ENCODE data around the gene GNAO1.

The GNAO1 gene

DNA sequence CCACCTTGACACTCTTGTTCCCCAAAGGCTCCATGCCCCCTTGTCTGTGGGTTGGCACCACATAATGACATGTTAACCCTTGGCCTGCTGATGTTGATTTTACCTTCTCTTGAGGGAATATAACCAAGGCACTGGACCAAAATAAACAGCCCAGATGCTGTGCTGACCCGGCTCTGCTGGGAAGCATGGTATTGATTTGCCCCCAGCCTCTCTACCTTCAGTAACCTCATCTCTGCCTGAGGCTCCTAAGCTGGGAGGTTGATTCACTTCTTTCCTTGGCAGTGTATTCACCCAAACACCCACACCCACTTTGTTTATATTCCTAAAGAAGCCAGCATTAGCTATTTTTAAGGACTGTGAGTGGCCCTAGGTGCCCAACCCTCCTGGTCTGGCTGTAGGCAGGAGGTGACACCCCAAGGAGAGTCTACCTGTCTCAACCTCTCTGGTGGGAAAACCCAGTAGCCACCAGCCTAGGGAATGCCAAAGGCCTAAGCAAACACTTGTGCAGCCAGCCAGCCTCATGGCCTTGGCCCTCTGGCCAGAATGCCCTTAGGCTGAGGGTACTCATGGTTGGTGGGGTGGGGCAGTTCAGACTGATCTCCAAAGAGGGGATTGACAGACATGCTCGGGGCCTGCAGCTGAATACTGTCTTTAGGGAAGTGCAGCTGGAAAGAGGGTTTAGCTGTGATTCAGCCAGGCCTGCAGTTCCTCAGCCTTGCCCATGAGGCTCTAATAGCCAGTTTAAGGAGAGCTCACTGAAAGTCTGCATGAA lies 42.7 kb downstream of the GNAO1 start:
- no peak overlapping the region for H3K9ac ChIP-seq (ENCODE audit: low read length)
- H2BK120ac ChIP-seq (ENCODE audit: low read depth, low read length), result no peak overlapping the region
- H3K4me2 ChIP-seq (ENCODE audit: low read length), result no peak overlapping the region
- H3K79me2 ChIP-seq (ENCODE audit: control insufficient read depth, insufficient read depth, low read length), result no peaks in the 10 kb centered on the region
- no peak overlapping the region for H3K23ac ChIP-seq (ENCODE audit: low read length)
- no peak overlapping the region for H3K27ac ChIP-seq (ENCODE audit: low read depth, low read length)
- H2BK15ac ChIP-seq (replicated peaks; ENCODE audit: low read depth), result no peak overlapping the region
- no peak overlapping the region for H3K4ac ChIP-seq (ENCODE audit: low read depth, low read length)
- no peaks in the 10 kb centered on the region for H3K27me3 ChIP-seq (ENCODE audit: insufficient read depth, low read length, poor library complexity)
- H3K4me1 ChIP-seq (ENCODE audit: control insufficient read depth, low read depth, low read length), result no peaks in the 10 kb centered on the region
- no peaks in the 10 kb centered on the region for H3K36me3 ChIP-seq (ENCODE audit: control insufficient read depth, insufficient read depth, low read length)
- no peak overlapping the region for H3K4me3 ChIP-seq (ENCODE audit: low read length)
- no CpG with 5 or more reads among the region's 2 CpGs for WGBS (ENCODE audit: extremely low coverage, insufficient coverage, low lambda C conversion rate)
- H4K8ac ChIP-seq (ENCODE audit: low read depth, low read length), result no peak overlapping the region
- no peak overlapping the region for H2AK5ac ChIP-seq (ENCODE audit: low read length)
- no peak overlapping the region for H3K18ac ChIP-seq (ENCODE audit: low read length)
- no peak overlapping the region for H2BK5ac ChIP-seq (ENCODE audit: low read length)
- no peak for DNase-seq
- H3K79me1 ChIP-seq (ENCODE audit: low read length), result no peaks in the 10 kb centered on the region
- H4K5ac ChIP-seq (ENCODE audit: low read length), result no peak overlapping the region
- H3K56ac ChIP-seq (ENCODE audit: low read length), result no peak overlapping the region

- Histone ChIP-seq H3K4ac (ENCODE audit: low read depth, low read length) (no peak overlapping the region), H3K23ac (ENCODE audit: low read length) (no peak overlapping the region)
Observed at GRCh38 chr16:56234737-56235136, 43.4 kb downstream of the GNAO1 start.

DNA sequence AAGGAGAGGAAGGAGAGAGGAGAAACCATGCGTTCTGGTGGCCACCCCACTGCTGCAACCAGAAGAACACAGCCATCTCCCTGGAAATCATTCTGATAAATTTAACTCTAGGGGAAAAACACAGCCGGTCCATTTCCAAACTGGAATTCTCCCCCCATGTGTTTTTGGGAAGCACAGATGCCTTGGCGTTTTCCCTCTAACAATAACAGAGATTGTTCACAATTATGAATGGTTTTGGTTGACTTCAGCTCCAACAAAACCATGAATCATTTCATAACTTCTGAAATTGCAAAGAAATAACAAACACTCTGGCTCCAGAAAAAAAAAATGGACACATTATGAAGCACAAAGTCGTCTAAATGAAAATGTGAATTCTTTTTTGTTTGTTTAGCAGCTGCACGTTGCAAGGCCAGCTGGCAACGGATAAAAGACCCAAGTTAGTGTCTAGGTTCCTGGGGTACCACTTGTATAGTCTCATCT lies 46.2 kb downstream of the GNAO1 start:
- H2BK5ac ChIP-seq (ENCODE audit: low read length), result no peak overlapping the region
- H4K5ac ChIP-seq (ENCODE audit: low read length), result no peak overlapping the region
- H3K27ac ChIP-seq (ENCODE audit: low read depth, low read length), result no peak overlapping the region
- H3K79me1 ChIP-seq (ENCODE audit: low read length), result no peaks in the 10 kb centered on the region
- H2BK15ac ChIP-seq (replicated peaks; ENCODE audit: low read depth), result no peak overlapping the region
- no peaks in the 10 kb centered on the region for H3K79me2 ChIP-seq (ENCODE audit: control insufficient read depth, insufficient read depth, low read length)
- WGBS (ENCODE audit: extremely low coverage, insufficient coverage, low lambda C conversion rate), result no CpG with 5 or more reads among the region's 6 CpGs
- no peaks in the 10 kb centered on the region for H3K27me3 ChIP-seq (ENCODE audit: insufficient read depth, low read length, poor library complexity)
- H2BK120ac ChIP-seq (ENCODE audit: low read depth, low read length), result no peak overlapping the region
- H3K36me3 ChIP-seq (ENCODE audit: control insufficient read depth, insufficient read depth, low read length), result no peaks in the 10 kb centered on the region
- no peak overlapping the region for H3K4me2 ChIP-seq (ENCODE audit: low read length)
- no peak overlapping the region for H2AK5ac ChIP-seq (ENCODE audit: low read length)
- H3K9ac ChIP-seq (ENCODE audit: low read length), result no peak overlapping the region
- DNase-seq, result no peak
- no peak overlapping the region for H3K23ac ChIP-seq (ENCODE audit: low read length)
- H3K4me1 ChIP-seq (ENCODE audit: control insufficient read depth, low read depth, low read length), result no peaks in the 10 kb centered on the region
- H4K8ac ChIP-seq (ENCODE audit: low read depth, low read length), result no peak overlapping the region
- no peak overlapping the region for H3K4me3 ChIP-seq (ENCODE audit: low read length)
- H3K18ac ChIP-seq (ENCODE audit: low read length), result no peak overlapping the region
- H3K4ac ChIP-seq (ENCODE audit: low read depth, low read length), result no peak overlapping the region
- no peak overlapping the region for H3K56ac ChIP-seq (ENCODE audit: low read length)

More at GRCh38 chr16:56234737-56235136, 43.4 kb downstream of the GNAO1 start:
- H3K4me2 ChIP-seq (ENCODE audit: low read length), result no peak overlapping the region
- no peak for DNase-seq
- H2BK5ac ChIP-seq (ENCODE audit: low read length), result no peak overlapping the region
- no peaks in the 10 kb centered on the region for H3K27me3 ChIP-seq (ENCODE audit: insufficient read depth, low read length, poor library complexity)
- H3K79me1 ChIP-seq (ENCODE audit: low read length), result no peaks in the 10 kb centered on the region
- no peak overlapping the region for H4K5ac ChIP-seq (ENCODE audit: low read length)
- H3K36me3 ChIP-seq (ENCODE audit: control insufficient read depth, insufficient read depth, low read length), result no peaks in the 10 kb centered on the region
- no peak overlapping the region for H2BK15ac ChIP-seq (replicated peaks; ENCODE audit: low read depth)
- no peak overlapping the region for H3K4me3 ChIP-seq (ENCODE audit: low read length)
- H3K18ac ChIP-seq (ENCODE audit: low read length), result no peak overlapping the region
- no peak overlapping the region for H4K8ac ChIP-seq (ENCODE audit: low read depth, low read length)
- H3K27ac ChIP-seq (ENCODE audit: low read depth, low read length), result no peak overlapping the region
- H3K9ac ChIP-seq (ENCODE audit: low read length), result no peak overlapping the region
- WGBS (ENCODE audit: extremely low coverage, insufficient coverage, low lambda C conversion rate), result no CpG with 5 or more reads among the region's 5 CpGs
- no peaks in the 10 kb centered on the region for H3K4me1 ChIP-seq (ENCODE audit: control insufficient read depth, low read depth, low read length)
- H3K56ac ChIP-seq (ENCODE audit: low read length), result no peak overlapping the region
- no peak overlapping the region for H2AK5ac ChIP-seq (ENCODE audit: low read length)
- H2BK120ac ChIP-seq (ENCODE audit: low read depth, low read length), result no peak overlapping the region
- H3K79me2 ChIP-seq (ENCODE audit: control insufficient read depth, insufficient read depth, low read length), result no peaks in the 10 kb centered on the region

DNA sequence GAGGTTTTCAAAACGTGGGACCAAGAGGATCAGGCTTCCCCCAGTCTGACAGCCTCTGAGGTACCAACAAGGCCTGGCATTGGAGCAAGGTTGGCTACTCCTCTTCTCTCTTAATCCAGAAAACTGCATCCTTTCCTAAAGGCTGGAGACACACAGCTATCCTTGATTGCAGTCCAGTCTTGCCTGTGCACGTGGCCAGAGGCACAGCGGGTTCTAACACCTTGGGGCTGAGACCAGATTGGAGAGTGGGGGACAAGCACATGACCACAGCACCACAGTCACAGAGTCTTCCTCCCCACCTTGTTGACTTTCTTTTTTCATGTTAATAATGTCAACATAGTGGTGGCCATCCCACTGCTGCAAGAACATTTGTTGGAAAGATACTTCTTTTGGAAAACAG lies 46.9 kb downstream of the GNAO1 start:
- Histone ChIP-seq H3K4ac (ENCODE audit: low read depth, low read length) (no peak overlapping the region), H3K9ac (ENCODE audit: low read length) (no peak overlapping the region), H3K79me1 (ENCODE audit: low read length) (no peaks in the 10 kb centered on the region), H2BK15ac (replicated peaks; ENCODE audit: low read depth) (no peak overlapping the region), H3K79me2 (ENCODE audit: control insufficient read depth, insufficient read depth, low read length) (no peaks in the 10 kb centered on the region), H3K27ac (ENCODE audit: low read depth, low read length) (no peak overlapping the region), H3K18ac (ENCODE audit: low read length) (no peak overlapping the region), H2BK120ac (ENCODE audit: low read depth, low read length) (no peak overlapping the region), H3K23ac (ENCODE audit: low read length) (no peak overlapping the region), H2BK5ac (ENCODE audit: low read length) (no peak overlapping the region), H3K4me2 (ENCODE audit: low read length) (no peak overlapping the region), H4K8ac (ENCODE audit: low read depth, low read length) (no peak overlapping the region), H3K27me3 (ENCODE audit: insufficient read depth, low read length, poor library complexity) (no peaks in the 10 kb centered on the region), H3K36me3 (ENCODE audit: control insufficient read depth, insufficient read depth, low read length) (no peaks in the 10 kb centered on the region), H4K5ac (ENCODE audit: low read length) (no peak overlapping the region), H3K4me1 (ENCODE audit: control insufficient read depth, low read depth, low read length) (no peaks in the 10 kb centered on the region), H3K4me3 (ENCODE audit: low read length) (no peak overlapping the region), H2AK5ac (ENCODE audit: low read length) (no peak overlapping the region), H3K56ac (ENCODE audit: low read length) (no peak overlapping the region)
- DNase-seq, result no peak
- no CpG with 5 or more reads among the region's 3 CpGs for WGBS (ENCODE audit: extremely low coverage, insufficient coverage, low lambda C conversion rate)

DNA sequence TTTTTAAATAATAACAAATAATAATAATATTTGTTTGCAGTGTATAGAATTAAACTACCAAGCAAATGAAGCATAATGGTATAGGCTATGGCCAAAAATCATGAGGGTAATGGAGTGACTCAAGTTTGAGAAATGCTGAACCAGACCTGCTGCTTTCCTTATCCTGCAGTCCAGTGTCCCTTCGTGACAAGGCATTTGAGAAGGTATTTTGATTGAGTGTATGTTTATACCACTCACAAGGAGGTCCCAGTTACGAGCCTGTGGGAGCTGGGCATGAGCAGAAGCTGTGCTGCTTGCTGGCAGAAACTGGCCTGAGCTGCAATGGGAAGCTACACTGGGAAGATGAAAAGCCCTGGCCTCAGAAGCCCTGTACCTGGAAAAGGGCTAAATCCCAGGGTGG lies 50.3 kb downstream of the GNAO1 start:
- H3K4ac ChIP-seq (ENCODE audit: low read depth, low read length), result no peak overlapping the region
- H4K8ac ChIP-seq (ENCODE audit: low read depth, low read length), result no peak overlapping the region
- no peaks in the 10 kb centered on the region for H3K79me2 ChIP-seq (ENCODE audit: control insufficient read depth, insufficient read depth, low read length)
- DNase-seq, result no peak
- H3K56ac ChIP-seq (ENCODE audit: low read length), result no peak overlapping the region
- no peak overlapping the region for H3K9ac ChIP-seq (ENCODE audit: low read length)
- no peak overlapping the region for H3K23ac ChIP-seq (ENCODE audit: low read length)
- no peak overlapping the region for H3K18ac ChIP-seq (ENCODE audit: low read length)
- WGBS (ENCODE audit: extremely low coverage, insufficient coverage, low lambda C conversion rate), result no CpG with 5 or more reads among the region's 2 CpGs
- H3K27ac ChIP-seq (ENCODE audit: low read depth, low read length), result no peak overlapping the region
- no peaks in the 10 kb centered on the region for H3K79me1 ChIP-seq (ENCODE audit: low read length)
- H3K4me3 ChIP-seq (ENCODE audit: low read length), result no peak overlapping the region
- H2AK5ac ChIP-seq (ENCODE audit: low read length), result no peak overlapping the region
- no peak overlapping the region for H3K4me2 ChIP-seq (ENCODE audit: low read length)
- H2BK5ac ChIP-seq (ENCODE audit: low read length), result no peak overlapping the region
- no peaks in the 10 kb centered on the region for H3K4me1 ChIP-seq (ENCODE audit: control insufficient read depth, low read depth, low read length)
- H3K27me3 ChIP-seq (ENCODE audit: insufficient read depth, low read length, poor library complexity), result no peaks in the 10 kb centered on the region
- H3K36me3 ChIP-seq (ENCODE audit: control insufficient read depth, insufficient read depth, low read length), result no peaks in the 10 kb centered on the region
- no peak overlapping the region for H2BK15ac ChIP-seq (replicated peaks; ENCODE audit: low read depth)
- no peak overlapping the region for H2BK120ac ChIP-seq (ENCODE audit: low read depth, low read length)
- H4K5ac ChIP-seq (ENCODE audit: low read length), result no peak overlapping the region

GRCh38 chr16:56242740-56243139 lies 51.5 kb downstream of the GNAO1 start:
- H4K8ac ChIP-seq (ENCODE audit: low read depth, low read length), result no peak overlapping the region
- H2BK15ac ChIP-seq (replicated peaks; ENCODE audit: low read depth), result no peak overlapping the region
- WGBS (ENCODE audit: extremely low coverage, insufficient coverage, low lambda C conversion rate), result no CpG with 5 or more reads among the region's 4 CpGs
- no peak overlapping the region for H3K18ac ChIP-seq (ENCODE audit: low read length)
- H3K36me3 ChIP-seq (ENCODE audit: control insufficient read depth, insufficient read depth, low read length), result no peaks in the 10 kb centered on the region
- no peak overlapping the region for H2BK5ac ChIP-seq (ENCODE audit: low read length)
- DNase-seq, result no peak
- H2BK120ac ChIP-seq (ENCODE audit: low read depth, low read length), result no peak overlapping the region
- H3K23ac ChIP-seq (ENCODE audit: low read length), result no peak overlapping the region
- H2AK5ac ChIP-seq (ENCODE audit: low read length), result no peak overlapping the region
- H3K4me1 ChIP-seq (ENCODE audit: control insufficient read depth, low read depth, low read length), result no peaks in the 10 kb centered on the region
- no peaks in the 10 kb centered on the region for H3K27me3 ChIP-seq (ENCODE audit: insufficient read depth, low read length, poor library complexity)
- H3K4me3 ChIP-seq (ENCODE audit: low read length), result no peak overlapping the region
- no peak overlapping the region for H3K4me2 ChIP-seq (ENCODE audit: low read length)
- no peak overlapping the region for H4K5ac ChIP-seq (ENCODE audit: low read length)
- no peak overlapping the region for H3K9ac ChIP-seq (ENCODE audit: low read length)
- no peak overlapping the region for H3K4ac ChIP-seq (ENCODE audit: low read depth, low read length)
- H3K56ac ChIP-seq (ENCODE audit: low read length), result no peak overlapping the region
- H3K79me1 ChIP-seq (ENCODE audit: low read length), result no peaks in the 10 kb centered on the region
- H3K79me2 ChIP-seq (ENCODE audit: control insufficient read depth, insufficient read depth, low read length), result no peaks in the 10 kb centered on the region
- no peak overlapping the region for H3K27ac ChIP-seq (ENCODE audit: low read depth, low read length)

All from mesendoderm (in vitro differentiated cells).